PFSK-1 (cell line): Measurements from ENCODE around the gene GATB.

Experiments used
- FOXP2 ChIP-seq: optimal IDR thresholded peaks from 2 replicates; pipeline ENCODE3; 2011; ENCODE audit warnings: borderline replicate concordance, control low read depth, inconsistent platforms; ENCODE audit not compliant: insufficient read depth; ENCODE audit errors: extremely low read length, extremely low read depth
- POLR2AphosphoS5 ChIP-seq: IDR thresholded peaks from 2 replicates; pipeline ENCODE4 v1.6.1; 2012; ENCODE audit warnings: low read depth, mild to moderate bottlenecking, control low read depth, low read length, moderate library complexity
- SIN3A ChIP-seq: IDR thresholded peaks from 2 replicates; pipeline ENCODE4 v1.6.1; 2012; ENCODE audit warnings: mild to moderate bottlenecking, low read length, moderate library complexity, borderline replicate concordance; ENCODE audit not compliant: insufficient read depth
- TAF1 ChIP-seq: IDR thresholded peaks from 2 replicates; pipeline ENCODE4 v1.6.1; 2012; ENCODE audit warnings: low read length, control low read depth, borderline replicate concordance; ENCODE audit not compliant: insufficient read depth
- TF ChIP-seq, protein P1 (sequence below), 2 experiments: IDR thresholded peaks; 2 replicates each; pipeline versions ENCODE4 v1.6.1 to v1.8.0; 2011 to 2012; ENCODE audit warnings: low read depth in 2 of 2, low read length in 2 of 2, control low read depth in 1 of 2, inconsistent platforms in 1 of 2, mild to moderate bottlenecking in 1 of 2, moderate library complexity in 1 of 2; ENCODE audit not compliant: insufficient read depth in 1 of 2

Gene GATB

DNA sequence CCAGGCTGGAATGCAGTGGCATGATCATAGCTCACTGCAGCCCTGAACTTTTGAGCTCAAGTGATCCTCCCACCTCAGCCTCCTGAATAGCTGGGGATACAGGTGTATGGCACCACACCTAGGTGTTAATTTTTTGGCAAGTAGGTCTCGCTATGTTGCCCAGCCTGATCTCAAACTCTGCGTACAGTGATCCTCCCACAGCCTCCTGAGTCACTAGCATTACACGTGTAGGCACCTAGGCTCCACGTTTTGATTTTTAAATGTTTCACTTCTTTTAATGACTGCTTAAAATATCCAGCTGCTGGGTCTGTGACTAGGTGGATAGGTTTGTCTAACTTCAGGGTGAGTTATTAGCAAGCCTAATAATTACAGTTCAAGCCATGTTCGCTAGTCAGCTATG, 44.5 kb downstream of the GATB start:
- TF ChIP-seq POLR2AphosphoS5 (no peak), SIN3A (no peak), FOXP2 (no peak), TAF1 (no peak)
- TF ChIP-seq, protein P1, sequence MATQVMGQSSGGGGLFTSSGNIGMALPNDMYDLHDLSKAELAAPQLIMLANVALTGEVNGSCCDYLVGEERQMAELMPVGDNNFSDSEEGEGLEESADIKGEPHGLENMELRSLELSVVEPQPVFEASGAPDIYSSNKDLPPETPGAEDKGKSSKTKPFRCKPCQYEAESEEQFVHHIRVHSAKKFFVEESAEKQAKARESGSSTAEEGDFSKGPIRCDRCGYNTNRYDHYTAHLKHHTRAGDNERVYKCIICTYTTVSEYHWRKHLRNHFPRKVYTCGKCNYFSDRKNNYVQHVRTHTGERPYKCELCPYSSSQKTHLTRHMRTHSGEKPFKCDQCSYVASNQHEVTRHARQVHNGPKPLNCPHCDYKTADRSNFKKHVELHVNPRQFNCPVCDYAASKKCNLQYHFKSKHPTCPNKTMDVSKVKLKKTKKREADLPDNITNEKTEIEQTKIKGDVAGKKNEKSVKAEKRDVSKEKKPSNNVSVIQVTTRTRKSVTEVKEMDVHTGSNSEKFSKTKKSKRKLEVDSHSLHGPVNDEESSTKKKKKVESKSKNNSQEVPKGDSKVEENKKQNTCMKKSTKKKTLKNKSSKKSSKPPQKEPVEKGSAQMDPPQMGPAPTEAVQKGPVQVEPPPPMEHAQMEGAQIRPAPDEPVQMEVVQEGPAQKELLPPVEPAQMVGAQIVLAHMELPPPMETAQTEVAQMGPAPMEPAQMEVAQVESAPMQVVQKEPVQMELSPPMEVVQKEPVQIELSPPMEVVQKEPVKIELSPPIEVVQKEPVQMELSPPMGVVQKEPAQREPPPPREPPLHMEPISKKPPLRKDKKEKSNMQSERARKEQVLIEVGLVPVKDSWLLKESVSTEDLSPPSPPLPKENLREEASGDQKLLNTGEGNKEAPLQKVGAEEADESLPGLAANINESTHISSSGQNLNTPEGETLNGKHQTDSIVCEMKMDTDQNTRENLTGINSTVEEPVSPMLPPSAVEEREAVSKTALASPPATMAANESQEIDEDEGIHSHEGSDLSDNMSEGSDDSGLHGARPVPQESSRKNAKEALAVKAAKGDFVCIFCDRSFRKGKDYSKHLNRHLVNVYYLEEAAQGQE (IDR thresholded peaks at IDR 0.05; ENCODE audit: insufficient read depth in 1 of 2, low read depth in 2 of 2, low read length in 2 of 2) = no peak

- no peak for TF ChIP-seq FOXP2
- TF ChIP-seq, protein P1 (IDR thresholded peaks at IDR 0.05; ENCODE audit: insufficient read depth in 1 of 2, low read depth in 2 of 2, low read length in 2 of 2) = no peak
- no peak for TF ChIP-seq SIN3A
- TF ChIP-seq POLR2AphosphoS5 = no peak
- no peak for TF ChIP-seq TAF1
These were observed 44.9 kb downstream of the GATB start for GRCh38 chr4:151715881-151716280.

DNA sequence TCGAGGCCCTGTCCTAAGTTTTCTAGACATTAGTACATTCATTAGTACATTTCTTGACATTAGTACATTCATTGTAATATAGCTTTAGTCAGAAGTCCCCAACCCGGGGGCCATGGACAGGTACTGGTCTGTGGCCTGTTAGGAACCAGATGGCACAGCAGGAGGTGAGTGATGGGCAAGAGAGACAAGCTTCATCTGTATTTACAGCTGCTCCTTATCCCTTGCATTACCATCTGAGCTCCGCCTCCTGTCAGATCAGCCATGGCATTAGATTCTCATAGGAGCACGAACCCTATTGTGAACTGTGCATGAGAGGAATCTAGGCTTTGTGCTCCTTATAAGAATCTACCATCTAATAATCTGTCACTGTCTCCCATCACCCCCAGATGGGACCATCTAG, 48.0 kb downstream of the GATB start:
- TF ChIP-seq POLR2AphosphoS5 (no peak), SIN3A (no peak), FOXP2 (no peak), TAF1 (no peak)
- TF ChIP-seq, protein P1 (IDR thresholded peaks at IDR 0.05; ENCODE audit: insufficient read depth in 1 of 2, low read depth in 2 of 2, low read length in 2 of 2) = no peak

DNA sequence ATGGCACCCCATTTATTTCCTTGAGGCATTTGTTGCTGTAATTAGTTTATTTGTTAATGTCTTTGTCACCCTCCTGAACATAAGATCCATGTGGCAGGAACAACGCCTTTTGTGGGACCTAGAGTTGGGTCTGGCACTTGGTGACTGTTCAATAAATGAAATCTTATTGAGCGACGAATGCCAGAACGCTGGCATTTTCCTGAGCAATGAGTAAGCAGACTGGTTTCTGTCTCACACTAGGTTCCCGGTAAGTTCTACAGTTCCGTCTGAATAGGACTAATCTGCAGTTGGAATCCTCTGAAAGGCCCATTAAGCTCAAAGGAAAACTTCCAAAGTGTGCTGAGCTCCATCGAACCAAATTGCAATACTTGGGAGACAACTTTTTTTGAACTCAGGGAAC, 49.2 kb downstream of the GATB start:
- no peak for TF ChIP-seq POLR2AphosphoS5
- no peak for TF ChIP-seq FOXP2
- no peak for TF ChIP-seq SIN3A
- TF ChIP-seq, protein P1 (IDR thresholded peaks at IDR 0.05; ENCODE audit: insufficient read depth in 1 of 2, low read depth in 2 of 2, low read length in 2 of 2) = no peak
- no peak for TF ChIP-seq TAF1

- no peak for TF ChIP-seq POLR2AphosphoS5
- no peak for TF ChIP-seq SIN3A
- no peak for TF ChIP-seq FOXP2
- TF ChIP-seq, protein P1 (IDR thresholded peaks at IDR 0.05; ENCODE audit: insufficient read depth in 1 of 2, low read depth in 2 of 2, low read length in 2 of 2) = no peak
- TF ChIP-seq TAF1 = no peak
These were observed 51.2 kb downstream of the GATB start for GRCh38 chr4:151709587-151709986.
